ENCODE measurements around the gene CACNA2D3.

CACNA2D3 gene

DNA sequence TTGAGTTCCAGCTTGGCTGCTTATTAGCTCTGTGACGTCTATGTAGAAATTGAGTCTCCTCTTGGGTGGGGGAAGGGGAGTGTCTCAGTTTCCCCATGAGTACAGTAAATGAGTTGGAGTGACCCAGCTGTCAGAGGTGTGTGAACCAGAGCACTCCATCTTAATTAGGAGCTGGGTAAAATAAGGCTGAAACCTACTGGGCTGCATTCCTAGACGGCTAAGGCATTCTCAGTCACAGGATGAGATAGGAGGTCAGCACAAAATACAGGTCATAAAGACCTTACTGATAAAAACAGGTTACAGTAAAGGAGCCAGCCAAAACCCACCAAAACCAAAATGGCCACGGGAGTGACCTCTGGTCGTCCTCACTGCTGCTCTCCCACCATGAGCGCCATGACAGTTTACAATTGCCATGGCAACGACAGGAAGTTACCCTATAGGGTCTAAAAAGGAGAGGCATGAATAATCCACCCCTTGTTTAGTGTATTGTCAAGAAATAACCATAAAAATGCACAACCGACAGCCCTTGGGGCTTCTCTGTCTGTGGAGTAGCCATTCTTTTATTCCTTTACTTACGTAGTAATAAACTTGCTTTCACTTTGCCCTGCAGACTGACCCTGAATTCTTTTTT lies 222.4 kb downstream of the CACNA2D3 start:
- no peak for DNase-seq

DNA sequence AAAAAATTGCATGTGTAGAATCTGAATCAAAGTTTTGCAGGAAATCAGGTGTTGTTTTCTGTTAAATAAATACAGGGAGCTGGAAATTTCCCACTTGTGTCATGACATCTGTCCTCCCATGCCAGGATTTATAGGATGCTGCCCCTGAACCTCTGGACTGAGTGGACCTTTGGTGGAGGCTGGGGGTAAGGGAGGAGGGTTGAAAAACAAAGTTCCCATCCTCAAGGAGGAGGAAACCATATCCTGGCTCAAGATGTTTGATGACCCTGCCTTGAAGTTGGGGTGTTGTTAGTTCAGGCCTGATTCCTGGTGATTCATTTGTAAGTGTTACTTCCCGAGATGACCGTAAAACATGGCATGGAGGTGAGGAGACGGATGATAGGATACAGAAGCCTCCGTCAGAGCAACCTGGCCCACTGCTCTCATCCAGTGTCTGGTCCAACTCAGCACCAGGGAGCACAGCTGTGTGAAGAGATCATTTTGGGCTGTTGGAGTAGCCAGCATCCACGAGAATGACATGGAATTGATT lies 223.6 kb downstream of the CACNA2D3 start:
- no peak for DNase-seq

DNA sequence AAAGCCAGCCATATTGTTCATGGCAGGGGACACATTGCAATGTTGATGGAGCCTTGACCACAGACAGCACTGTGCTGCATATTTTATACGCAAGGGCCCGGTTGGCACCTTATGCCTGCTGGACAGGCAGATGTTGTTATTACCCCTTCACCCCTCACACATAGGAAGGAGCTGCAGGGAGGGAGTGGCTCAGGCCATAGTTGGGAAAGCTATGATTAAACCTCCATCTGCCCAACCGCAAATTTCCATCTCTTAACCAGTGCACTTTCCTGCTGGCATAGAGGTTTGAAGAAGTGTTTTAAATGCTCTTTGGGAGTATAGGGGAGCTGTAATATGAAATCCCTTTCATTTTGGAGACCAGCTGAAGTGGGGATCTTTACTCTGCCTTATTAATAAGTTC lies 224.7 kb downstream of the CACNA2D3 start:
- no peak for DNase-seq

DNA sequence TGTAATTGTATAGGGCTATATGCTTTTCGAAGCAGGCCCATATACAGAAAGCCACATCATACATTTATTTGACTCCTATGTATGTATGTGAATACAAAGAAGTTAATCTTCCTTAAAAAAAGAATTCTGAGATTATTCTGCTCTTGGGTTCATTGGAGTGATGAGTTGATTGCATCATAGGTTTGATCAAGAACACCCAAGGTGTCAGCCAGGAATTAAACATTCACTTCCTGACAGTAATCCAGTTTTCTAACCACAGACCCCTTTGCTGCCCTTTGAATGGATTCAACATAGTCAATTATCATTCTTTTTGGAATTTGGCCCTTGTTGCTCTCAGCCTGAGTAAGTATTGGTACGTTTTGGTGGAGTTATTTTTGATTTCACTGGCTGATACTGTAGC lies 225.6 kb downstream of the CACNA2D3 start:
- no peak for DNase-seq

DNA sequence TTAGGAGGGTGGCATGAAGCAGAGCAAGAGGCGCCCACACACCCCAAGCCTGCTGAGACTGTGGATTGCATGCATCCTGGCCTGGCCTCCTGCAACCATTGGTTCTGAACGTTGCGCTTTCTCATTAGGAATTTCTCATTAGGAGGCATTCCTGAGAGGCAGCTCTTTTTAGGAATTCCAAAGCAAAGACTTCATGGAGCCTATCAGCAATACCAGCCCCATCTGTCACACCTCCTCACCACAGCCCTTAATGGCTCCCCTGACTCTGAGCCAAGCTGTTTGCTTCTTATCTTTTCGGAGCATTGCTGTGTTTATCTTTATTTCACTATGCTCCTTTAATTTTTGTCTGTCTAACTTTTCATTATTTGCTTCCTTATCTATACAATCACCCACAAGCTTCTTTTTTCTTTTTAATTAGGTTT lies 226.9 kb downstream of the CACNA2D3 start:
- no peak for DNase-seq

DNA sequence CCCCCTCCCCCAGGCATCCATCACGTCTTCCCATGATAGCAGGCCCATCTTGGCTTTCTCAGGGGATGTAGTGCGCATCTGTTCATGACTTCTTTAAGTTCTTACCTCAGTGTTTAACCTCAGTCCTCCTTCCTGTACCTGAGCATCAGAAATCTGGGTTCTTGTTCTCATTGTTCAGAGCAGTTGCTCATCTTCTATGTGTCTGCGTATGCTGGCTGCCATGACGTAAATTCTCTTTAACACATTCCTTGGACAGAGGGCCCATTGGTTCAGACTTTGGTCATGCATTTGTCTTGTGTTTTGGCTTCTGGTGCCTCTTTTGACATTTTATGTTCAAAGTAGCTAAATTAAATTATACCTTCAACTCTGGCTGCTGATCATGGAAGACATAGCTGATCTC lies 227.3 kb downstream of the CACNA2D3 start:
- DNase-seq = no peak

DNA sequence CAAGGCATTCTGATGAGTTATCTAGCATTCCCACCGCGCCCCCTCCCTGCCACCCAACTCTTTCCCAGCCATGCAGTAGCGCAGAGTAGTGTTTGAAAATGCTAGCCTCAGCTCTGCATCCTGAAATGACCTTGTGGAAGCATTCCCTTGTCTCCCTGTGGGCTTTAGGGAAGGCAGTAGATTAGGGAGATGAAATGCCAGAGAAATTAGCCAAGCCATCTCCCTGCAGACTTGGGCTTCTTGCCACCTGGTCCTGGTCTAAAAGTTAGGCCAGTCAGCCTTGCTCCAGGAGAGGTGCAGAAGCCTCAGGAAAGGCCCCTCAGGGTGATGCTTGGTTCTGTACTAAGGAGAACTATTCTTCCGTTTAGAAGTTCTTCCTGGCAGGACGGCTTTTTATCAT lies 231.2 kb downstream of the CACNA2D3 start:
- no peak for DNase-seq

DNA sequence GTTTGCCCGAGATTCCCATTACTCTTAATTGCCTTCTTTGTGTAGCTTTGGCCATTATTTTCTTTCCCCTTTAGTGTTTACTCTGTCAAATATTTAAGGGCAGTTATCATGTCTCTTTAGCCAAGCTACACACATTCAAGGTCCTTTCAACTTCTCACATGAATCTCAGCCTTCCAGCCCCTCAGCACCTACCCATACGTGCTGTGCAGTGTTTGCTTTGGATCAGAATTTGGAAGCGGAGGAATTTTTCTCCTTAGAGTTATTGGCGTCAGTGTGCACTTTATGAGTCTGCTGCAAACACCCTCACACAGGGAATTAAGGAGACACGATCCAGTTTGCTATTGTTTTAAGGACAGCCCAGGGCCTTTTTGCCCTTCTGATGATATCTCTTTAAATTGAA lies 231.6 kb downstream of the CACNA2D3 start:
- no peak for DNase-seq

DNA sequence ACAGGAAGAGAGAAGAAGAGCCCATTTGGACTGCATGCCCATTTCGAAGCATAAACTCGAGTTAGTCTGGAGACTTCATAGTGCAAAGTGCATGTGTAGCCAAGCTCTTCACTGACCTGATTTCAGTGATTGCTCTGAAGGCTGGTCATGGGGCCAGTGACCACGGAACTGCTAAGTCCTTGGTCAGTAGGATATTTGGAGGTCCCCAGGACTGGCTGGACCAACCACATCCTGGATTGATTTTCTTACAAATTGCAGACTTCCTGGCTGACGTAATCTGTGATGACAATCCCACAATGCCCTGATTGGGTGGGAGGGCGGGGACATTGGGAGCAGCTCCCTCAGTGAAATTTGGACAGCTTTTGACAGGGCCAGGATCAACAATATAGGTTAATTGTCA lies 233.4 kb downstream of the CACNA2D3 start:
- no peak for DNase-seq

DNA sequence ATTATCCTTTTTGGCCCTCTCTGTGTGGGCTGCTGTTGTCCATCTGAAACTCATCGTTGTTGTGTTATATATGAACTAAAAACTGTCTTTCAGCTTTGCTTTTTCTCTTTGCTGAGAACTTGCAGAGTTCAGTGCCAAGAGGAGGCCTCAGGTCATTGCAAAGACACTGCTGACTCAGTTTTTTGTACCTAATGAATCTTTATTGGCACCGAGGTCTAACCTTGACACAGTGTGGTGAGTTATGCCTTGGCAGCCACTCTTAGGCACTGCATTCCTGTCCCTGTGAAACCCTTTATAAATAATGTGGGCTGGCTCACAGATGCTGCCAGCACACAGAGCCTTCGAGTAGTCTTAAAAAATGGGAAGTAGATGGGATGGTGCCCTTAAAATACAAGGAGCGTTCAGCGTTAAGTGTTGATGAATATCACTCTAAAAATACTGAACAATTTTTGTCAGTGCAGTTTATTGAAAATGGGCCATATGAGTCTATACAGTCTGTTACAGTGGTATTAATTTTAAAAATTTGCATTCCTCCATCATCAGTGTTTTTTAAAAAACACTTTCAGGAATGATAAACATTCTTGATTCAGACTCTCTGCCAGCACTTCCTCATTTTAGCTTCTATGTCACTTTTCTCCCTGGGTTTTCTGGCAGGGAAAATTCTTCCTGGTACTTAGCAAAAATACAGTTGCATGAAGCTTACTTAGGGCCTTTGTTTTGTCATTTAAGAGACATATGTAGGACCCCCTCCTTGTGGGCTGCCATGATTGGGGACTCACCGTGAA lies 234.1 kb downstream of the CACNA2D3 start:
- no peak for DNase-seq

DNA sequence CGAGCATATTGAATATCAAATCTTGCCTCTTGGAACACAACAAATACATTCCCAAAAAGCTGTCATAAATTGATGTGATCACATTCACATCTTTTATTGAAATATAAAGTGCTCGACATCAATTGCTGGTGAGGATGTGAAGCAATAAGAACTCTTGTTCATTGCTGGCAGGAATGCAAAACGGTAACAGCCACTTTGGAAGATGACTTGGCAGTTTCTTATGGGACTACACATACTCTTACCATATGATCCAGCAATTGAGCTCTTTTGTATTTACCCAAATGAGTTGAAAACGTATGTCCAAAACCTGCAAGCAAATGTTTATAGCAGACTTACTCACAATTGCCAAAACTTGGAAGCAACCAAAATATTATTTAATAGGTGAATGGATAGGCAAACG lies 234.9 kb downstream of the CACNA2D3 start:
- DNase-seq = no peak

DNA sequence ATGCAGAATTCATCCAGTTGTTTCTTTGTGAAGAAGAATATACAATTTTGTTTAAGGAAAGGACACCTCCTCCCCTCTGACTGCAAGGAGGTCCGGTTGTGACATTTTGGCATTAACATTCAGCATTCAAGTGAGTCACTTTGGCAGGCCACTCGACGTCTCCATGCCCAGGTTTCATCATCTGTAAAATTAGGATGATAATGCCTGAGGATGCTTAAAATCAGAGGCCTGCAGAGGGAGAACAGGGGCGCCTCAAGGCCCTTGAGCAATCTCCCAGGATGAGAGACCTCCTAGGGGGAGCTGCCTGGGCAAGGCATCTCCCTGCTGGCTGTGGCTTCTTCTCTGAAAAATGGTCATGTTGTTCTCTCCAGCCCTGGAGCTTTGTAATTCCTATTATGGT lies 236.0 kb downstream of the CACNA2D3 start:
- no peak for DNase-seq

DNA sequence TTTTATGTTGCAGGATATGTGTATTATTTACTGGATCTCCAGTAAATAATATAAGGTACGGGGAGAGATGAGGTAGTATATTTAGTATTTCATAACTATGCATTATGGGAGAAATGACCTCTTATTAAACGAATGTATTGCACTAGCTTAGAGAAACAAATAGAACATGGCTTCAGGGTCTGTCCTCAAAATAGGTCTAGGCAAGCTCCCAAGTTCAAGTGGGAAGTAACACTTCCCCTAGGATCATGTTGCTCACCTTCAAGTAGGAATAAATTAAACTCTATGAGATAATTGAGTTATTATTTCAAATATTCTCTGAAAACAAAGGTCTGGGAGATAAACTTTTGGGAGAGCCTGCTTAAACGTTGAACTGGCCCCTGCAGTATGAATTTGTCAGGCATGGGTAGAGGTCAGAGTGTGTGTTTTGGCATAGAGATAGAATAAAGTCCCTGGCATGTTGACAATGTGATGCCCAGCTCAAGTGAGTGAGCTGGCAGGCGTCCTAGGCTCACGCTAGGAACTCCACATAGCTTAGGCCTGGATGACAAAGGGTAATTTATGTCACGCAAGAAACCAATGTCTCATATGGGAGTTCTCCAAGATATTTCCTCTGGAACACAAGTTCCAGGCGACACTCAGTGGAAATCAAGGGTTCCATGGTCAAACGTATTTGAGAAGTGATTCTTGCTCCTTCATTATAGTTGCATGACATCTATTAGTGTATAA lies 236.8 kb downstream of the CACNA2D3 start:
- no peak for DNase-seq

DNA sequence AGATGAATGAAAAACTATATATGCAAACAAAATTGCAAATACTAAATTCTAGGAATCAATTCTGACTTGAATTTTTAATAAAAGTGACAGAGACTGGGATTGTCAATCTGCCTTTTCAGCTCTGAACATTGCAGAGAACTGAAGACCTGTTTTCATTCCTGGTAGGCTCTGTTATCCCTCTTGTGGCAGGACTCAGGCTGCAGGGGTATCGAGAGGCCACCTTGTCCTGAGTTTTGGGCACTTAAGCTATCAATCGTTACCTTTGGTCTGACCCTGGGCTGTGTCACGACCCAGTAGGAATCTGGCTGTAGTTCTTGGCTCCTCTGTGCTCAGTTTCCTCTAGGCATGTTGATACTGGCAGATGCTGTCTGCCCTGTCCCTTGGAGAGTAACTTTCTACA lies 238.0 kb downstream of the CACNA2D3 start:
- DNase-seq = no peak

DNA sequence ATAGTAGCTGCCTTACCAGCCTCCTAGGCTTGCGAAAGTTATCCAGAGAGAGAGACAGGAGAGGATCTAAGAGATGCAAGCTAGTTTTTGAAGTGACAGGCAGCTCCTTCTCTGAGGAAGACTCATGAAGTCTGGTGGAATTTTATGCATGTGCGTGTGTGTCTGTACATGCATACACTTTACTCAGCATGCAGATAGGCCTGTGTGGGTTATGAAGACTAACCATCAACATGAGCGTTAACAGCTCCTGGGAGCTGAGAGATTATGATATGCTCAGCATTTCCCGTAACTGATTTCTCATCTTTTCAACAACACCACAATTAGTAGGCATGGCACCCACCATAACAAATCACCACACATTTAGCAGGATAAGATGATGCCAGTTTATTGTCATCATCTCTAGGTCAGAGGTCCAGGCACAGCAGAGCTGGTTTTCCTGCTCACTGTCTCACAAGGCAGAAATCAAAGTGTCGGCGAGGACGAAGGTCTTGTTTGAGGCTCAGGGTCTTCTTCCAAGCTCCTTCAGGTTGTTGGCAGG lies 239.5 kb downstream of the CACNA2D3 start:
- DNase-seq = no peak

DNA sequence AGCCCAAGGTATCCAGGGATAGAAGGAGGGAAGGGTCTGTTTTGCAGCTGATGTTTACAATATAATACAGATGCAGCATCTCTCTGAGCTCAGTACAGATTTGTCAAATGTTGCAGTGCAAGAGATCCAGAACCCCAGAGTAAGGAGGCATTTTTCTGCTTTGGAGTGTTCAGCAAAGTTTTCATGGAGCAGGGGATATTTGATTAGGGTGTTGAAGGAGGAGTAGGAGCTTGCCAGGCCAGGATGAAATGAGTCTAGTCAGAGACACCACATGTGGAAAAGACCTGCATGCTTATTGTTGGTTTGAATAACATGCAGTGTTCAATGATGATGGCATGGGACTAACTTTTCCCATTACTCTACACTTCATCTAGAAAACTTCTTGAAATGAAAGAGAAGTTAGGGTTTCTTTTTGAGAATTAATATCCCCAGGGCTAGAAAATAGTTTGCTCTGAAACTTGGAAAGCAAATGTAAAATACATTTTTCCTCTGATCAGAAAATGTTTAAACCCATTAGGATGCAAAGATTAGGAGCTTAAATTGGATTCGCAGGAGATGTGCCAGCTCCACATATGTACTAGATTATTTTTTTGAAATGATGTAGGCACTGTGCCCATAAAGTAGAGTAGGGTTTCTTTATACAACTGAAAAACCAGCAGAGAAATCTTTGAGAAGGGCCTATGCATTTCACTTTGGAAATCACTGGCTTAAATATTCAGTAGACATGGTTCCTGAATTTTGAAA lies 243.8 kb downstream of the CACNA2D3 start:
- DNase-seq = no peak

DNA sequence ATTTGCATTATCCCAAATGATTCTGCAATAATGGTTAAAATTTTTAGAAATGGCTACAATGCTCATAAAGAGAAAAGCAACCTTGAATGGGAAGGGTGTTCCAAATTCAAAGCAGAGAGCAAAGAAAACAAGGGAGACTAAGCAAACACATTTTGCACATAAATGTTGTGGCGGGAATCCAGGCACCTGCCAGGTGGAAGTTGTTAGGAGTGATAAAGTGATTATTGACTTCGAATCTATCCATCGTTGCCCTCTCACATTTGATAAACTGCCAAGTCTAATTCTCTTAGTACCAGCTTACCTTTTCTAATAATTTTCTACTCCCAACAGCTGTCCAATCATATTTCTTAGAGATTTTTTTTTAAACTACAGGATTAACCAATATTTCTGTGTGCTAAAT lies 244.5 kb downstream of the CACNA2D3 start:
- no peak for DNase-seq

DNA sequence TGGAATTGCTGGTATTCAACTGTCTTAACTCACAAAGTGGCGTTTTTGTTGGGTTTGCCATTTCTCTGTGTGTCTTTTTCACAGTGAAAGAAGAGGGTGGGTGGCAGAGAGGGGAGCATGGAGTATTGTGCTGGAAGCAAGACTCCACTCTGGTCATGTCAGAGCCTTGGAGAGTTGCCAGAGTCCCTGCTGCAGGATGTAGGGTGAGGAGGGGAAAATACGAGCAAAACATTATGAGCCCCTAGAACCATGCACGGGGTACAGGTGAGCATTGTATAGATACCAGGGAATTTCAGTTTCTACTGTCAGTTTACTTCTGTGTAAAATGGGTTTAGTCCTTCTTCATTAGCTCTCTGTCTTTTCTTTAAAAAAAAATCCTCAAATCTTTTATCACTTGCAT lies 249.9 kb downstream of the CACNA2D3 start:
- no peak for DNase-seq

DNA sequence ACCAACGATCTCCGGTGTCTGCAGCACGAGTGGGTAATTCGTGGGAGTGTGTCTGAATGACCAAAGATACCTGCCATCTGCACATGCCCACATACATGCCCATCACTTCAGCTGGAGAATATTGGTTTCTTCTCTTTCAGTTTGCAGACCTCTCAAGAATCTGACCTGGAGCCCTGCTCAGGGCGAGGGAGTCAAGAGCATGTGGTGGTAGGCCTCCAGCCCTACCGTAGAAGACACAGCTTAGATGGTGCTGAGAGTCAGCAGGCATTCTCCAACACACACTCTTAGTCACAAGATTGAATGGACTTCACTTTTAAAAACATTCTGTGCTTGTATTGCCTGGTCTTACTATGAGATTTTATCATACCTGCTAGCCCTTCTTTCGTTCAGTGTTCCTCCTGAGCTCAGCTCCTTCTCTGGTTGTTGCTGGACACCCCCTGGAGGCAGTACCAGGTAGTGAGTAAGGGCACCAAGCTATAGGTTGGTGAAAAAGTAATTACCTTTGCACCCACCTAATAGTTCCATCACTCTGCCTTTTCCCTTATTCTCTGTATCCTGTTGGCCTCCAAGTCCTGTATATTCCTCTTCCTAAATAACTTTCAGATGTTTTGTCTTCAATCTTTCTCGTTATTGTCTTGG lies 252.0 kb downstream of the CACNA2D3 start:
- no peak for DNase-seq

DNA sequence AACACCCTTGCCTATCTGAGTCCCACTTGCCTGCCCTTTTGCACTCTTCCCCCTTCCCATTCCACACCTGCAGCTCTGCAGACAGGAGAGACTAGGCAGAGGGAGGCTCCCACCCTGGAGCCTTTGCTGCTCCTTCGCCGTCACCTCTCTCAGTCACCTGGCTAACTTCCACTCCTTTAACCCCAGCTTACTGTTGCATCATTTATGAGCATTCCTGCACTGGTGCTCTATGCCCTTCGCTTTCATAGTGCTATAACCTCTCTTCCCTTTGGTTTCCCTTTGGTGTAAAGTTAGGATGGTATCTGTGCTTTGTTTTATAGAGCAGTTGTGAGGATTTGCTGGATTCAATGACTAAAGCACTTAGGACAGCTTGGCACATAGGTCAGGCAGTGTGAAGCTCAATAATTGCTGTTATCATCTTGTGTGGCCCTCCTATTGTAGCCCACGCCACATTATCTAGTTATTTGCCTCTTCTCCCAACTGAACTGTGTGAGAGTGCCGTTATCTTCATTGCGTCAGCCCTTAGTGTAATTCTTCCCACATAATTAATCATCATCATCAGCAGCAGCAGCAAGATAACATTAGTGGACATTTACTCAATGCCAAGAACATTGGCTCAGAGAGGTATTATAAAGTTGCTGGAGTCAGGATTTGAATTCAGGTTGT lies 253.9 kb downstream of the CACNA2D3 start:
- DNase-seq = no peak

DNA sequence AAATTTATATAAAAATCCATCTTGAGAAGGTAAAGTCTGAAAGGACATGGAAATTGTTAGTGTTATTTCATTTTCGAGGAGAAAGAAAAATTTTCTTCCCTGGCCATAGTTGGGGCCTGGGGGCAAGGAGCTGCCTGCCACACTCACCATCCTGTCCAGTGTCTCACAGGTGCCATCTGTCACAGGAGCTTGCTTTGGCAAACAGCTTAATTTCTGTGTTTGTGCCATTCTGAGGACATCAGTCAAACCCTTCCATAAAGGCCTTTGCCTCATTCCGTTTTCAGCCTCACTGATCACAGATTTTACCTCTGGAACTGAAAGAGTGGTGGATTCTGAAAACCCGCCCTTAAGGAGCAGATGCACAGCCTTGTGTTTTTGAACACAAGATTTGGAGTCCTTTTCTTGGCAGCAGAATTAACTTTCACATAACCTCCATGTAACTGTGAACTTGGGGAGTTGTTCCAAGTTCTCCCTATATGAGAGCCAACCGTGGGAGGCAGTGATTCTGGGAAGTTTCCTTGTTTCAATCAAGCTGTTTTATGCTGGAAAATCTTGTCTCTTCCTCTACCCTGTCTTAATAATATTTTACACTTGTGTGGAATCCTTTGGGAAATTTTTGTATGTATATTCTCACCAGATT lies 254.7 kb downstream of the CACNA2D3 start:
- DNase-seq = no peak
